Nephron (organoid): ENCODE data around the gene CFAP92.

ENCODE experiments used
- H3K27ac Mint-ChIP-seq, 3 experiments: 2 replicates each; pipeline ENCODE4 v1.8.0; 2020; ENCODE audit warnings: mixed read lengths in 3 of 3, mild to moderate bottlenecking in 2 of 3, moderate library complexity in 1 of 3
- H3K27me3 Mint-ChIP-seq: 2 replicates; pipeline ENCODE4 v1.8.0; 2021; ENCODE audit warnings: low read depth, mild to moderate bottlenecking, moderate library complexity, mixed read lengths
- H3K36me3 Mint-ChIP-seq: 2 replicates; pipeline ENCODE4 v1.8.0; 2020; ENCODE audit warnings: low read depth, mixed read lengths
- H3K4me1 Mint-ChIP-seq: 2 replicates; pipeline ENCODE4 v1.8.0; 2020; ENCODE audit warnings: mixed read lengths
- H3K4me3 Mint-ChIP-seq, 3 experiments: 2 replicates each; pipeline ENCODE4 v1.8.0; 2020; ENCODE audit warnings: mild to moderate bottlenecking in 3 of 3, mixed read lengths in 3 of 3, moderate library complexity in 2 of 3
- H3K9me3 Mint-ChIP-seq: 2 replicates; pipeline ENCODE4 v1.8.0; 2020; ENCODE audit warnings: mixed read lengths
- TF ChIP-seq, protein P1 (sequence below), 3 experiments: fragments of 200-600 bp; sonication (generic); IDR thresholded peaks; one replicate each; pipeline ENCODE4 v1.5.0; 2021; ENCODE audit warnings: antibody characterized with exemption in 3 of 3; ENCODE audit not compliant: unreplicated experiment in 3 of 3

CFAP92 gene

DNA sequence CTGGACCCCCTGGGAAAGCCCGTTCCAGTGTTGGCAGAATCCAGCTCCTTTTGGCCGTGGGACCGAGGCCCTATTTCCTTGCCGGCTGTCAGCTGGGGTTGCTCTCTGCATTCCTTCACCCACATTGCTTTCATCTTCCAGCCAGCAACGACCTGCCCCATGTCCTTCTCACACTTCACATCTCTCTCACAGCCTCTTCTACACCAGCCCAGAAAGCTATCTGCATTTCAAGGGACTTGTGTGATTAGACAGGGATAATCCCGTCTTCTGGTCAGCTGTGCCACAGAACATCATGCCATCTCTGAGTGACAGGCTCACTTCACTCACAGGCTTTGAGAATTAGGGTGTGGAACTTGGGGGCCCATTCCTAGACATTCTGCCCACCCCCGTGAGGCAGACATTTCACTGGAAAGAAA is 23.6 kb upstream of the CFAP92 start:
- Mint-ChIP-seq H3K9me3 (no peaks in the 10 kb centered on the region), H3K36me3 (no peaks in the 10 kb centered on the region), H3K4me3 (peak overlapping the region in 1 of 3 experiments; percentile 16), H3K27ac (peak overlapping the region in 2 of 3 experiments; percentile 3 to 56), H3K4me1 (peaks cover 52% of the 10 kb centered on the region), H3K27me3 (no peaks in the 10 kb centered on the region)
- TF ChIP-seq, protein P1, sequence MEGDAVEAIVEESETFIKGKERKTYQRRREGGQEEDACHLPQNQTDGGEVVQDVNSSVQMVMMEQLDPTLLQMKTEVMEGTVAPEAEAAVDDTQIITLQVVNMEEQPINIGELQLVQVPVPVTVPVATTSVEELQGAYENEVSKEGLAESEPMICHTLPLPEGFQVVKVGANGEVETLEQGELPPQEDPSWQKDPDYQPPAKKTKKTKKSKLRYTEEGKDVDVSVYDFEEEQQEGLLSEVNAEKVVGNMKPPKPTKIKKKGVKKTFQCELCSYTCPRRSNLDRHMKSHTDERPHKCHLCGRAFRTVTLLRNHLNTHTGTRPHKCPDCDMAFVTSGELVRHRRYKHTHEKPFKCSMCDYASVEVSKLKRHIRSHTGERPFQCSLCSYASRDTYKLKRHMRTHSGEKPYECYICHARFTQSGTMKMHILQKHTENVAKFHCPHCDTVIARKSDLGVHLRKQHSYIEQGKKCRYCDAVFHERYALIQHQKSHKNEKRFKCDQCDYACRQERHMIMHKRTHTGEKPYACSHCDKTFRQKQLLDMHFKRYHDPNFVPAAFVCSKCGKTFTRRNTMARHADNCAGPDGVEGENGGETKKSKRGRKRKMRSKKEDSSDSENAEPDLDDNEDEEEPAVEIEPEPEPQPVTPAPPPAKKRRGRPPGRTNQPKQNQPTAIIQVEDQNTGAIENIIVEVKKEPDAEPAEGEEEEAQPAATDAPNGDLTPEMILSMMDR (IDR thresholded peaks at IDR 0.05; ENCODE audit: unreplicated experiment in 3 of 3): no peak

DNA sequence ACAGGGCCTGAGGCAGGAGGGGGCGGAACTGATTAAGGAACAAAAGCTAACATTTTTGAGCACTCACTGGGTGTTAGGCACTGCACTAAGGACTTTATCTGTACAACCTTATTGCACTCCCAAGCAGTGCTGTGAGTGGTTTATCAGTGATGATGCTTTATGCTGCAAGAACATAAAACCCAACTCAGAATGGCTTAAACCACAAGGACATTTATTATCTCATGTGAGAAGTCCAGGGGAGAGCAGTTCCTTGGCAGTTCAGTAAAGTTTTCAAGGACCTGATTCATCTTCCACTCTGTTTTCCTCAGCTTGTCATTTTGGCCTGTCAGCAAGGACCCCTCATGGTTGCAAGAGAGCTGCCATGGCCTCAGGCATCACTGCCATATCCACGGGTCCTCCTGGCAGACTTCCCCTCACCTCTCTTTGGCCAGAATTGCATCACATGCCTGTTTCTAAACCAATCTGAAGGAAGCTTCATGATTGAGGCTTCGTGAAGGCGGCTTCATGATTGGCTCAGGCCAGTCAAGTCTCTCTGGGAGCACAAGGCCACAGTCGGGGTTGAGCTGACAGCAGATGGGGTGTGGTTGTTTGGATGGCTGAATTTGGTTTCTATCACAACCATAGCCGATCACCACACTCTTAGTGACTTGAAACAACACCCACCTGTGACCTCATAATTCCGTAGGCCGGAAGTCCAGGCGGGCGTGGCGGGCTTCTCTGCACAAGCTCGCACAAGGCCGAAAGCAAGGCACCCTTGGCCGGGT is 23.0 kb upstream of the CFAP92 start:
- no peaks in the 10 kb centered on the region for H3K27me3 Mint-ChIP-seq
- no peak overlapping the region for H3K27ac Mint-ChIP-seq
- H3K36me3 Mint-ChIP-seq: no peaks in the 10 kb centered on the region
- H3K4me3 Mint-ChIP-seq: no peak overlapping the region
- H3K9me3 Mint-ChIP-seq: no peaks in the 10 kb centered on the region
- H3K4me1 Mint-ChIP-seq: peaks cover 46% of the 10 kb centered on the region
- TF ChIP-seq, protein P1 (IDR thresholded peaks at IDR 0.05; ENCODE audit: unreplicated experiment in 3 of 3): no peak

DNA sequence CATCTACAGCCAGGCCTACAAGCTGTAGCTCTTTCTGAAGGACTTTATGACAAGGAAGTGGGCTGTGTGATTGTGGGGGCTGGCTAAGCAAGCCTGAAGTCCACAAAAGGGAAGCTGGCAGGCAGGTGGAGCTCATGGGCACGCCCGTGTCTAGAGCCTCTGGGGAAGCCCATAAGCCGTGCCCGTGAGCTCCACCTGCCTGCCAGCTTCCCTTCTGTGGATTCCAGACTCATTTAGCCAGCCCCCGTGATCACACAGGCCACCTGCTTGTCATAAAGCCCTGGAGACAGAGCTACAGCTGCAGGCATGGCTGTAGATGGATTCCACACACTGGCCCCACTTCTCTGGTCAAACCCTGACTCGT is 22.5 kb upstream of the CFAP92 start:
- Mint-ChIP-seq H3K27ac (peak overlapping the region in 2 of 3 experiments; percentile 49 to 52), H3K36me3 (no peaks in the 10 kb centered on the region), H3K9me3 (no peaks in the 10 kb centered on the region), H3K4me3 (no peak overlapping the region), H3K4me1 (peaks cover 41% of the 10 kb centered on the region), H3K27me3 (no peaks in the 10 kb centered on the region)
- TF ChIP-seq, protein P1 (IDR thresholded peaks at IDR 0.05; ENCODE audit: unreplicated experiment in 3 of 3): no peak

DNA sequence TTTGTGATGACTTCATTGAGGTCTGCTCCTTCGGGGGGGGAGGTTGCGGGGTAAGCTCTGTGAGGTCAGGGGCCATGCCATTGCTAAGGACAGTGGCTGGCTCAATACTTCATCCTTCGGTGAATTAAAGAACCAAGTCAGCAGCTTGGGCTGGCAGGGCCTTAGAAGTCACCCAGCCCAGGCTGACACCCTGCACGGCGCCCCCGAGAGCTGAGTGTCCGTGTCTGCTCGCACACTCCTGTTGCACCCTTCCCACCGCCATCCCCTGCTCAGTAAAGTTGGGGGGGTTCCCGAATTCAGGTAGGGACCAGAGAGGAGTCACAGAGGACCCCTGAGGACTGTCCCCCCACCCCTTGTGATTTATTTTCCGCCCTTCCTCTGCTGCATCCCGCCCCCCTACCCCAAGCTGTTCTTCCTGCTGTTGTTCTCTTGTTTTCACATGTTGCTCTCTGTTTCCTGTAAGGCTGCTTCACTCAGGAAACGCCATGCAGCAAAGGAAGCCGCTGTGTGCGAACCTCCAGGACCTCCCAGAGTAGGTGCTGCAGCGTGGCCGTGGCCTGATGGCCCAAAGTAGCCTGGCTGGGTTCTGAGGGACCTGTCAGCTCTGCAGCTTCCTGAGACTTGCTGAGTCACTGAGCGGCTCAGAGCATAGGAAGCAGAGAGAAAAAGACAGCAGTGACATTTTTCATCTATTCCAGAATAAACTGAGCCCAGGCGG is 21.7 kb upstream of the CFAP92 start:
- Mint-ChIP-seq H3K4me1 (peaks cover 36% of the 10 kb centered on the region), H3K9me3 (no peaks in the 10 kb centered on the region), H3K27me3 (no peaks in the 10 kb centered on the region), H3K36me3 (no peaks in the 10 kb centered on the region), H3K4me3 (no peak overlapping the region), H3K27ac (peak overlapping the region; percentile 20 to 52 (median 48))
- TF ChIP-seq, protein P1 (IDR thresholded peaks at IDR 0.05; ENCODE audit: unreplicated experiment in 3 of 3): no peak

DNA sequence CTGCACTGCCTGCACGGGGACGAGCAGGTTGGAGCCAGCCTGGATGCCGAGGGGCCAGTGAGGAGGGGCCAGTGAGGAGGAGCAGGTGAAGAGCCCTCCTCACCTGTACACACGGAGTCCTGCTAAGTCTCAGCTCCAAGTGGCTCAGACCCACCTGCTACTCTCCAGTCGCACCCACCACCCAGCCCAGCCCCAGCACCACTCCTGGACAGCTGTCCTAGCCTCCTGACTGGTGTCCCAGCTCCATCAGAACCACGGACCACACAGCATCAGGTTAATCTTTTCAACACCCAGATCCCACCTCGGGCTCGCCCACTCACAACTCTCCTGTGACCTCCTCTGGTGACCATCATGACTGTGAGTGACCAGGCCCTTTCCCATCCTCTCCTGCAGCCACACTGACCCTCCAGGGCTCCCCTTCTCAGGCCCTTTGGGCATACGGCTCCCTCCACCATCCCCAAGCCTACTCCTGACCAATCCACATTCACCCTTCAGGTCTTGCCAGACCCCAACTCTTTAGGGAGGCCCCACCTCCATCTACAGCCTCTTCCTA is 21.0 kb upstream of the CFAP92 start:
- peaks cover 36% of the 10 kb centered on the region for H3K4me1 Mint-ChIP-seq
- H3K4me3 Mint-ChIP-seq: no peak overlapping the region
- TF ChIP-seq, protein P1 (IDR thresholded peaks at IDR 0.05; ENCODE audit: unreplicated experiment in 3 of 3): no peak
- H3K27me3 Mint-ChIP-seq: peaks cover 4% of the 10 kb centered on the region
- no peaks in the 10 kb centered on the region for H3K36me3 Mint-ChIP-seq
- peak overlapping the region in 1 of 3 experiments; percentile 52 for H3K27ac Mint-ChIP-seq
- H3K9me3 Mint-ChIP-seq: no peaks in the 10 kb centered on the region
